Measurements from ENCODE around the gene ACHE. TPM values are rescaled to one million over a fixed set of nuclear protein-coding genes. Genes with fewer than 3 reads are reported as not detected.
A peak's percentile ranks its signal among the peaks of the same experiment; 100 is the strongest.

Gene ACHE
- total RNA-seq, 1 experiment from 2014 or later = 7.0 TPM

GRCh38 chr7:100859856-100860255 is 35.8 kb downstream of the ACHE start:
- H3K4ac ChIP-seq (ENCODE audit: low read depth, low read length) = no peak overlapping the region

More at GRCh38 chr7:100859856-100860255, 35.8 kb downstream of the ACHE start:
- Mint-ChIP-seq H3K36me3 (ENCODE audit: insufficient read depth in 1 of 3, low read depth in 3 of 3) (peaks cover 23 to 56% (median 47%) of the 10 kb centered on the region in 3 experiments; a peak in 6 of 7 replicates), H3K27ac (peak overlapping the region in 2 of 3 experiments; percentile 72 to 89; a peak in 3 of 7 replicates), H3K4me3 (0 out of 5 replicates have a peak overlapping the region, but pooled peaks of 1 of the 2 experiments have one; percentile 6), H3K9me3 (no peaks in the 10 kb centered on the region; a peak in 1 of 5 replicates), H3K27me3 (ENCODE audit: low read depth) (no peaks in the 10 kb centered on the region), H3K4me1 (no peaks in the 10 kb centered on the region; a peak in 1 of 4 replicates)
- DNase-seq = no peak
- Histone ChIP-seq H4K20me1 (ENCODE audit: control insufficient read depth, insufficient read depth, insufficient read length) (no peaks in the 10 kb centered on the region), H3K27me3 (ENCODE audit: insufficient read depth, low read length) (no peaks in the 10 kb centered on the region), H4K5ac (ENCODE audit: insufficient read length, low read depth, low read length) (no peak overlapping the region), H3K27ac (ENCODE audit: insufficient read length, low read depth, low read length) (no peak overlapping the region), H4K8ac (replicated peaks; ENCODE audit: insufficient read length, low read depth, low read length) (no peak overlapping the region), H3K79me2 (ENCODE audit: insufficient read depth, low read length) (peaks cover 2% of the 10 kb centered on the region; the same call in 1 of the 2 replicates), H3K4me2 (ENCODE audit: insufficient read depth, insufficient read length, low read length) (no peak overlapping the region), H3K14ac (ENCODE audit: insufficient read depth, low read length) (no peak overlapping the region), H2BK20ac (ENCODE audit: low read depth, low read length, poor library complexity, severe bottlenecking) (no peak overlapping the region), H3K4me1 (ENCODE audit: insufficient read depth, low read length) (no peaks in the 10 kb centered on the region), H2AFZ (ENCODE audit: low read length) (no peak overlapping the region), H3K18ac (ENCODE audit: insufficient read length, low read depth, low read length) (no peak overlapping the region), H2BK5ac (ENCODE audit: insufficient read length, low read length) (no peak overlapping the region), H3T11ph (ENCODE audit: low read length) (no peak overlapping the region), H2BK120ac (ENCODE audit: low read depth, low read length, poor library complexity, severe bottlenecking) (no peak overlapping the region), H3K56ac (ENCODE audit: insufficient read length, low read depth, low read length) (no peak overlapping the region), H3K9me3 (ENCODE audit: control insufficient read depth, low read depth, low read length) (no peaks in the 10 kb centered on the region), H2BK15ac (ENCODE audit: low read depth, low read length) (no peak overlapping the region), H3K23me2 (ENCODE audit: insufficient read length, low read depth, low read length, poor library complexity, severe bottlenecking) (no peaks in the 10 kb centered on the region), H2BK12ac (ENCODE audit: insufficient read length, low read depth, low read length) (no peak overlapping the region), H3K23ac (ENCODE audit: insufficient read length, low read depth, low read length) (no peak overlapping the region), H2AK5ac (ENCODE audit: insufficient read length, low read length) (no peak overlapping the region), H4K91ac (ENCODE audit: insufficient read length, low read depth, low read length) (no peak overlapping the region), H3K79me1 (ENCODE audit: insufficient read depth, low read depth, low read length, poor library complexity, severe bottlenecking) (no peaks in the 10 kb centered on the region), H3K9ac (ENCODE audit: extremely low read depth, insufficient read length, low read length) (no peak overlapping the region)
- TF ChIP-seq CTCF (conservative IDR thresholded peaks at IDR 0.05) = no peak
- WGBS (ENCODE audit: extremely low coverage, insufficient read length, low lambda C conversion rate) = no CpG with 5 or more reads among the region's 15 CpGs

Measured in H9 (cell line).